H1 (cell line): Measurements from ENCODE around the gene NELFB. TPM values are rescaled to one million over a fixed set of nuclear protein-coding genes. Genes with fewer than 3 reads are reported as not detected.

ENCODE experiments used
- CTCF ChIA-PET: fragments of 300-600 bp; sonication (Branson Sonifier 250); formaldehyde crosslinking; loops from one replicate; lab custom pipeline; 2021; ENCODE audit not compliant: partially characterized antibody; lab: Charles Lee
- POLR2A ChIA-PET: fragments of 300-600 bp; sonication (Branson Sonifier 250); formaldehyde crosslinking; loops from one replicate; lab custom pipeline; 2021; ENCODE audit warnings: inconsistent platforms; ENCODE audit not compliant: partially characterized antibody; lab: Charles Lee
- DNase-seq, 2 experiments: peaks; one replicate each; pipeline versions ENCODE4 v3.0.0 to v3.0.0-alpha.2; 2010 to 2022; ENCODE audit warnings: low spot score in 2 of 2, low read depth in 1 of 2, mixed read lengths in 1 of 2
- FAIRE-seq: peaks from 2 replicates; lab custom pipeline; 2011; peaks lifted over from hg19 to GRCh38; lab: Jason Lieb, UNC
- H2AFZ ChIP-seq: 2 replicates; pipeline ENCODE4 v1.8.1; 2012; ENCODE audit warnings: low read length, inconsistent platforms
- H2AK5ac ChIP-seq: 2 replicates; pipeline ENCODE4 v1.6.1; 2013; ENCODE audit warnings: low read depth, low read length
- H2BK120ac ChIP-seq: replicated peaks from 2 replicates; pipeline ENCODE3; 2013; ENCODE audit warnings: low read depth, low read length, inconsistent platforms
- H2BK12ac ChIP-seq: 2 replicates; pipeline ENCODE4 v1.6.1; 2013; ENCODE audit warnings: low read depth, low read length
- H2BK15ac ChIP-seq: 2 replicates; pipeline ENCODE4 v1.6.1; 2013; ENCODE audit warnings: low read length
- H2BK20ac ChIP-seq: 2 replicates; pipeline ENCODE4 v1.6.1; 2013; ENCODE audit warnings: low read length
- H2BK5ac ChIP-seq: 2 replicates; pipeline ENCODE4 v1.6.1; 2013; ENCODE audit warnings: low read depth, low read length
- H3K14ac ChIP-seq: 2 replicates; pipeline ENCODE4 v1.6.1; 2013; ENCODE audit warnings: inconsistent platforms; ENCODE audit not compliant: insufficient read length
- H3K18ac ChIP-seq: 2 replicates; pipeline ENCODE4 v1.6.1; 2013; ENCODE audit warnings: low read length; ENCODE audit errors: extremely low read depth
- H3K23ac ChIP-seq: 2 replicates; pipeline ENCODE4 v1.6.1; 2013; ENCODE audit warnings: inconsistent platforms; ENCODE audit not compliant: insufficient read length
- H3K23me2 ChIP-seq: 2 replicates; pipeline ENCODE4 v1.6.1; 2013; ENCODE audit warnings: low read depth, low read length
- H3K27ac ChIP-seq: 2 replicates; pipeline ENCODE4 v1.6.1; 2011; ENCODE audit warnings: low read depth, low read length, inconsistent platforms
- H3K27me3 ChIP-seq, 4 experiments: replicated peaks in 1 of 4; 1 replicate in 1 of 4; 2 replicates in 3 of 4; pipeline versions ENCODE4 v1.6.1 to v1.8.1; 2011 to 2013; ENCODE audit warnings: low read length in 3 of 4, mild to moderate bottlenecking in 3 of 4, inconsistent platforms in 2 of 4, mixed read lengths in 2 of 4, moderate library complexity in 1 of 4; ENCODE audit not compliant: control insufficient read depth in 3 of 4, insufficient read depth in 3 of 4; ENCODE audit errors: extremely low read depth in 1 of 4
- H3K36me3 ChIP-seq, 4 experiments: 2 replicates each; pipeline versions ENCODE4 v1.6.1 to v1.8.1; 2011 to 2013; ENCODE audit warnings: mild to moderate bottlenecking in 4 of 4, low read length in 3 of 4, moderate library complexity in 2 of 4, control low read depth in 1 of 4, inconsistent platforms in 1 of 4; ENCODE audit not compliant: insufficient read depth in 4 of 4, control insufficient read depth in 2 of 4
- H3K4ac ChIP-seq: replicated peaks from 2 replicates; pipeline ENCODE3; 2013; ENCODE audit warnings: low read length, low read depth, mixed read lengths, inconsistent platforms; ENCODE audit not compliant: insufficient read length
- H3K4me1 ChIP-seq, 4 experiments: replicated peaks in 1 of 4; 1 replicate in 1 of 4; 2 replicates in 3 of 4; pipeline versions ENCODE4 v1.6.1 to v1.8.1; 2011 to 2013; ENCODE audit warnings: low read length in 3 of 4, inconsistent platforms in 2 of 4, mixed read lengths in 1 of 4; ENCODE audit not compliant: insufficient read depth in 4 of 4, control insufficient read depth in 3 of 4
- H3K4me2 ChIP-seq, 2 experiments: 2 replicates each; pipeline versions ENCODE4 v1.6.1 to v1.8.1; 2011 to 2013; ENCODE audit warnings: low read depth in 2 of 2, low read length in 2 of 2, control low read depth in 1 of 2, inconsistent platforms in 1 of 2, mild to moderate bottlenecking in 1 of 2; ENCODE audit not compliant: insufficient read depth in 1 of 2
- H3K4me3 ChIP-seq, 4 experiments: fragments of 200-600, 300-600 bp in 1 of 4; sonication (generic), shearing (Covaris generic), sonication (Bioruptor Twin) in 1 of 4; 2 replicates each; pipeline versions ENCODE4 v1.5.1 to v1.8.1; 2011 to 2016; ENCODE audit warnings: low read length in 4 of 4, low read depth in 3 of 4, control low read depth in 2 of 4, inconsistent platforms in 2 of 4, mild to moderate bottlenecking in 2 of 4, mixed read lengths in 1 of 4, moderate library complexity in 1 of 4; ENCODE audit not compliant: insufficient read depth in 2 of 4; ENCODE audit errors: extremely low read depth in 1 of 4
- H3K56ac ChIP-seq: replicated peaks from 2 replicates; pipeline ENCODE3; 2013; ENCODE audit warnings: low read depth, mild to moderate bottlenecking, mixed read lengths, low read length, inconsistent platforms; ENCODE audit not compliant: insufficient read length
- H3K79me1 ChIP-seq: 2 replicates; pipeline ENCODE4 v1.6.1; 2013; ENCODE audit warnings: low read depth, low read length, control low read depth
- H3K79me2 ChIP-seq, 2 experiments: 2 replicates each; pipeline versions ENCODE4 v1.6.1 to v1.8.1; 2012 to 2013; ENCODE audit warnings: low read length in 2 of 2, mild to moderate bottlenecking in 2 of 2, inconsistent platforms in 1 of 2; ENCODE audit not compliant: insufficient read depth in 2 of 2, control insufficient read depth in 1 of 2
- H3K9ac ChIP-seq, 4 experiments: replicated peaks in 1 of 4; 1 replicate in 1 of 4; 2 replicates in 3 of 4; pipeline versions ENCODE4 v1.6.1 to v1.8.1; 2011 to 2013; ENCODE audit warnings: low read depth in 3 of 4, low read length in 3 of 4, control low read depth in 2 of 4, mild to moderate bottlenecking in 2 of 4, moderate library complexity in 2 of 4, inconsistent platforms in 1 of 4; ENCODE audit errors: extremely low read depth in 1 of 4
- H3K9me3 ChIP-seq, 2 experiments: 2 replicates each; pipeline versions ENCODE4 v1.6.1 to v1.8.1; 2012 to 2013; ENCODE audit warnings: mild to moderate bottlenecking in 2 of 2, moderate library complexity in 2 of 2, control low read depth in 1 of 2, inconsistent platforms in 1 of 2, low read depth in 1 of 2, low read length in 1 of 2, mixed read lengths in 1 of 2; ENCODE audit not compliant: insufficient read depth in 2 of 2
- H4K20me1 ChIP-seq, 2 experiments: replicated peaks in 1 of 2; 2 replicates each; pipeline versions ENCODE3 to v1.8.1; 2011 to 2013; ENCODE audit warnings: inconsistent platforms in 2 of 2, low read length in 2 of 2, mild to moderate bottlenecking in 1 of 2; ENCODE audit not compliant: insufficient read depth in 2 of 2, control insufficient read depth in 1 of 2
- H4K5ac ChIP-seq: 2 replicates; pipeline ENCODE4 v1.6.1; 2013; ENCODE audit warnings: low read length, low read depth, mixed read lengths, inconsistent platforms; ENCODE audit not compliant: insufficient read length
- H4K8ac ChIP-seq: 2 replicates; pipeline ENCODE4 v1.8.0; 2013; ENCODE audit warnings: mild to moderate bottlenecking, moderate library complexity, low read length, inconsistent platforms; ENCODE audit not compliant: insufficient read depth; ENCODE audit errors: extremely low read depth
- H4K91ac ChIP-seq: replicated peaks from 2 replicates; pipeline ENCODE3; 2013; ENCODE audit warnings: low read length, mixed read lengths, inconsistent platforms; ENCODE audit not compliant: insufficient read length
- CBX8 ChIP-seq: fragments of 300-800, 300-1000 bp; sonication (generic); IDR thresholded peaks from 2 replicates; pipeline ENCODE4 v1.7.1; 2016; ENCODE audit warnings: low read depth, low read length, borderline replicate concordance
- CHD1 ChIP-seq: IDR thresholded peaks from 2 replicates; pipeline ENCODE4 v1.6.1; 2012; ENCODE audit warnings: low read depth, low read length, improper control_type of control experiment
- CTBP2 ChIP-seq: IDR thresholded peaks from 2 replicates; pipeline ENCODE4 v1.7.0; 2011; ENCODE audit warnings: borderline replicate concordance, mild to moderate bottlenecking, moderate library complexity, mixed read lengths, low read length; ENCODE audit not compliant: insufficient read depth, insufficient read length
- EP300 ChIP-seq, 2 experiments: IDR thresholded peaks; 1 replicate in 1 of 2; 2 replicates in 1 of 2; pipeline ENCODE4 v1.6.1; 2011 to 2012; ENCODE audit warnings: low read depth in 2 of 2, low read length in 2 of 2, mild to moderate bottlenecking in 2 of 2, borderline replicate concordance in 1 of 2, inconsistent platforms in 1 of 2, moderate library complexity in 1 of 2
- KDM1A ChIP-seq: fragments of 200-600, 300-600 bp; sonication (generic); IDR thresholded peaks from 2 replicates; pipeline ENCODE4 v1.7.1; 2016; ENCODE audit warnings: mild to moderate bottlenecking, low read length, borderline replicate concordance
- RBBP5 ChIP-seq: IDR thresholded peaks from 2 replicates; pipeline ENCODE4 v1.7.1; 2012; ENCODE audit warnings: low read depth, mild to moderate bottlenecking, inconsistent platforms, low read length, moderate library complexity, borderline replicate concordance
- SIRT6 ChIP-seq: IDR thresholded peaks from one replicate; pipeline ENCODE4 v1.7.1; 2012; ENCODE audit warnings: low read length, inconsistent platforms
- TAF7 ChIP-seq: optimal IDR thresholded peaks from 2 replicates; pipeline ENCODE3; 2011; ENCODE audit warnings: low read depth, mild to moderate bottlenecking, inconsistent platforms, low read length, moderate library complexity, borderline replicate concordance
- WGBS, 2 experiments: shearing (Covaris generic) in 1 of 2; methylation state at CpG; one replicate each; pipeline versions ENCODE4 v1.1.6 to v1.1.7; 2013 to 2015; ENCODE audit warnings: low lambda C conversion rate in 2 of 2, mixed read lengths in 2 of 2, inconsistent platforms in 1 of 2, low coverage in 1 of 2, missing lambda C conversion rate in 1 of 2; ENCODE audit not compliant: insufficient replicate concordance in 2 of 2, insufficient coverage in 1 of 2, insufficient read length in 1 of 2; ENCODE audit errors: extremely low coverage in 1 of 2, missing lambda C conversion rate in 1 of 2; 5-methylcytosine and 5-hydroxymethylcytosine counted together
- polyA plus RNA-seq, 7 experiments: library from polyadenylated mRNA; depleted of rRNA in 3 of 7; stranded (reverse) in 5 of 7; unstranded in 2 of 7; fragments of >200 nt in 5 of 7; fragments of 200-250 nt in 2 of 7; gene quantifications; 1 replicate in 5 of 7; 2 replicates in 1 of 7; 4 replicates in 1 of 7; pipeline versions ENCODE4 v1.2.1 to v1.2.3, GENCODE V29; 2011 to 2013; ENCODE audit warnings: missing spikeins in 2 of 7, mixed read lengths in 2 of 7
- total RNA-seq: library from RNA; stranded (reverse); fragmentation: NEBNext Ultra II Directional; extraction: Animal tissue kit (Norgen Biotek cat#: 25700); gene quantifications from 2 replicates; pipeline ENCODE4 v1.2.1, GENCODE V29; 2021
- TF ChIP-seq, protein P1 (sequence below): IDR thresholded peaks from 2 replicates; pipeline ENCODE4 v1.6.1; 2012; ENCODE audit warnings: inconsistent platforms

Gene NELFB
- total and polyA plus RNA-seq, 2 of the 8 experiments (the other 6 are each of a cell fraction or from before 2014, with no cell fraction given), result 57.6 to 78.0 TPM

DNA sequence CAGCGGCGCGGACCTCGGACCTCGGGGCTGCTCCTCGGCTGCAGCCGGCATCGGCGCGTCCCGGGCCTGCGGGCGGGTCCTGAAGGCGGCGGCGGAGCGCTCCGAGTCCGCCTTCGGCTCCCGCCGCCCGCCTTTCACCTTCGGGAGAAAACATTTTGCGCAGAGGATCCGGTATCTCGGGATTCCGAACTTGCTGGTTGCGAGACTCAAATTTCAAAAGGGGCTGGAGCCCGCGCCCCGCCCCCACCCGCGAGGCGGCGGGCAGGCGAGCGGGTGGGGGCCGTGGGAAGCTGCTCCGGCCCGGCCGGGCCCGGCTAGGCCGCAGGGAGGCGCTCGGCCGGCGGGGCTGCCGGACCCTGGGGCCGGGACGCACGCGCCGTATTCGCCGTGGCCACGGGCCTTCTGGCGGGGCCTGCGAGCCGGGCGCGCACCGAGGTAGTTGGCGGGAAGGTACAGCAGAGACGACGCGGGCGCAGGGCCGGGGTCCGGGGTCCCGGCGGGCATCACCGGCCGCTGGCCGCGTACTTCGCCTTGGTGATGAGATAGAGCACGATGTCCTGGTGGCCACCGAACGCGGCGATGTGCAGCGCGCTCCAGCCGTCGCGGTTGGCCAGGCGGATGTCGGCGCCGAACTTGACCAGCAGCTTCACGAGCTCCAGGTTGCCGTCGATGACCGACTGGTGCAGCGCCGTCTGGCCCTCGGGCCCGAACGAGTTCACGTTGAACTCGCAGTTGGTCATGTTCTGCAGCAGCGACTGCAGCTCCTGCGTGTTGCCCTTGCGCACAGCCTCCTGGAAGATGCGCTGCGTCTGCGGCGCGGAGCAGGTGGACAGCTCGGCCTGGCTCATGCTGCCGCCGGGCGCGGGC, 46.2 kb downstream of the NELFB start:
- Histone ChIP-seq H3K4me1 (peaks cover 3 to 60% (median 51%) of the 10 kb centered on the region in 4 experiments), H3K79me2 (peaks cover 0 to 3% of the 10 kb centered on the region in 2 experiments; a peak in 1 of 4 replicates)
- POLR2A ChIA-PET, result interaction anchor here (0.5 to 10.0 kb wide), 13 partner anchors 14 to 104 kb away, joined by 3 to 129 read pairs (median 4); partner anchors contain the start of gene TOR4A
- TF ChIP-seq RBBP5 (peak; percentile 73; the same call in 1 of the 2 replicates), TAF7 (peak; percentile 9), EP300 (IDR thresholded peaks at IDR 0.05; ENCODE audit: borderline replicate concordance in 1 of 2, low read depth in 2 of 2, low read length in 2 of 2) (no peak), KDM1A (no peak; the same call in 1 of the 2 replicates), CBX8 (no peak), CTBP2 (peak; percentile 68), SIRT6 (no peak), CHD1 (no peak)
- TF ChIP-seq, protein P1, sequence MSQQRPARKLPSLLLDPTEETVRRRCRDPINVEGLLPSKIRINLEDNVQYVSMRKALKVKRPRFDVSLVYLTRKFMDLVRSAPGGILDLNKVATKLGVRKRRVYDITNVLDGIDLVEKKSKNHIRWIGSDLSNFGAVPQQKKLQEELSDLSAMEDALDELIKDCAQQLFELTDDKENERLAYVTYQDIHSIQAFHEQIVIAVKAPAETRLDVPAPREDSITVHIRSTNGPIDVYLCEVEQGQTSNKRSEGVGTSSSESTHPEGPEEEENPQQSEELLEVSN, result peak; percentile 95

More for the DNA sequence above, 46.2 kb downstream of the NELFB start:
- Histone ChIP-seq H2BK20ac (no peak overlapping the region; the same call in 1 of the 2 replicates), H4K5ac (peak overlapping the region; percentile 50), H4K20me1 (peaks cover 3 to 11% of the 10 kb centered on the region in 2 experiments), H3K27me3 (peaks cover 0 to 25% (median 11%) of the 10 kb centered on the region in 4 experiments; a peak in 5 of 7 replicates), H3K9me3 (no peaks in the 10 kb centered on the region), H3K23me2 (peaks cover 11% of the 10 kb centered on the region), H3K79me1 (peaks cover 3% of the 10 kb centered on the region), H3K27ac (0 out of 2 replicates have a peak overlapping the region, but pooled peaks have one; percentile 33), H4K91ac (peak overlapping the region; percentile 93), H3K36me3 (no peaks in the 10 kb centered on the region), H3K4me3 (peak overlapping the region; percentile 83 to 97 (median 84)), H3K14ac (no peak overlapping the region), H3K23ac (no peak overlapping the region), H2AFZ (no peak overlapping the region), H3K9ac (peak overlapping the region; percentile 67 to 81 (median 70)), H2BK12ac (peak overlapping the region; percentile 98; the same call in 1 of the 2 replicates), H3K4ac (peak overlapping the region; percentile 95), H3K4me2 (peak overlapping the region; percentile 87 to 98), H3K18ac (peak overlapping the region; percentile 80), H3K56ac (no peak overlapping the region), H2BK5ac (peak overlapping the region; percentile 75; the same call in 1 of the 2 replicates), H2BK15ac (0 out of 2 replicates have a peak overlapping the region, but pooled peaks have one; percentile 65), H2BK120ac (no peak overlapping the region), H2AK5ac (peak overlapping the region; percentile 89; the same call in 1 of the 2 replicates), H4K8ac (peak overlapping the region; percentile 77)
- CTCF ChIA-PET, result interaction anchor here (0.6 to 4.7 kb wide), 15 partner anchors 10 to 249 kb away, joined by 3 to 55 read pairs (median 4); no protein-coding TSS in a partner anchor
- peak in 1 of 2 experiments; percentile 76 for DNase-seq
- 1% methylated on average over 87 of the region's 115 CpGs; no CpG with 5 or more reads in 1 of the 2 experiments for WGBS, 2 experiments
- FAIRE-seq, result no peak
